Measurements from ENCODE around the gene IFT20. TPM values are rescaled to one million over a fixed set of nuclear protein-coding genes. Genes with fewer than 3 reads are reported as not detected.

The IFT20 gene
- total and polyA plus RNA-seq, 2 donors from 2014 or later: 37.5 to 52.6 TPM

DNA sequence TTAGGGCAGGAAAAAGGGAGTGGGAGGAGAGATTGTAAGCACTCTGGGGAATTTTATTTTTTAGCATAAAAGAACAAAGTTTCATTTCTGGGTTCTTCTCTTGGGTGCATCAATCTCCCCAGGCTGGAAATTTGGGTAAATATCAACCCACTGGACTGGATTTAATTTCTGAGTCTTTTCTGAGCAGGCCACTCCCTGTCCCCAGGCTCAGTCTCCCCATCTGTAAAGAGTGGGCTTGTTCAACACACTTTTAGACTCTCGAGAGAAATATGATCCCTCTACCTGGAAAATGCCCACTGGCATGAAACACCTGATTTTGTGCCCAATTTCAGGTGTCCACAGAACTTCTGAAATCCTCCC lies 35.5 kb upstream of the IFT20 start:
- FAIRE-seq: no peak
- no peaks in the 10 kb centered on the region for H3K9me3 ChIP-seq (ENCODE audit: control insufficient read depth in 2 of 3, insufficient read depth in 1 of 3, low read length in 3 of 3)
- DNase-seq: no peak
- peaks cover 0 to 17% (median 3%) of the 10 kb centered on the region in 3 donors for H3K4me1 ChIP-seq (ENCODE audit: control insufficient read depth in 2 of 3, insufficient read depth in 2 of 3, low read depth in 1 of 3, low read length in 3 of 3)
- intact Hi-C loops (cut with DNase I): no loop called here
- H3K27me3 ChIP-seq (ENCODE audit: control insufficient read depth, insufficient read depth, low read length): no peaks in the 10 kb centered on the region
- peak overlapping the region in 1 of 2 donors; percentile 28 for H3K27ac ChIP-seq (ENCODE audit: low read depth in 2 of 2, low read length in 2 of 2)
- H3K9ac ChIP-seq (ENCODE audit: low read length in 3 of 3): no peak overlapping the region
- no peak overlapping the region for H3K4me3 ChIP-seq (ENCODE audit: low read length in 3 of 3)
- TF ChIP-seq, protein P1, sequence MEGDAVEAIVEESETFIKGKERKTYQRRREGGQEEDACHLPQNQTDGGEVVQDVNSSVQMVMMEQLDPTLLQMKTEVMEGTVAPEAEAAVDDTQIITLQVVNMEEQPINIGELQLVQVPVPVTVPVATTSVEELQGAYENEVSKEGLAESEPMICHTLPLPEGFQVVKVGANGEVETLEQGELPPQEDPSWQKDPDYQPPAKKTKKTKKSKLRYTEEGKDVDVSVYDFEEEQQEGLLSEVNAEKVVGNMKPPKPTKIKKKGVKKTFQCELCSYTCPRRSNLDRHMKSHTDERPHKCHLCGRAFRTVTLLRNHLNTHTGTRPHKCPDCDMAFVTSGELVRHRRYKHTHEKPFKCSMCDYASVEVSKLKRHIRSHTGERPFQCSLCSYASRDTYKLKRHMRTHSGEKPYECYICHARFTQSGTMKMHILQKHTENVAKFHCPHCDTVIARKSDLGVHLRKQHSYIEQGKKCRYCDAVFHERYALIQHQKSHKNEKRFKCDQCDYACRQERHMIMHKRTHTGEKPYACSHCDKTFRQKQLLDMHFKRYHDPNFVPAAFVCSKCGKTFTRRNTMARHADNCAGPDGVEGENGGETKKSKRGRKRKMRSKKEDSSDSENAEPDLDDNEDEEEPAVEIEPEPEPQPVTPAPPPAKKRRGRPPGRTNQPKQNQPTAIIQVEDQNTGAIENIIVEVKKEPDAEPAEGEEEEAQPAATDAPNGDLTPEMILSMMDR (IDR thresholded peaks at IDR 0.05; ENCODE audit: borderline replicate concordance, extremely low read depth, insufficient read depth): no peak
- no peaks in the 10 kb centered on the region for H3K36me3 ChIP-seq (ENCODE audit: control insufficient read depth in 2 of 3, insufficient read depth in 3 of 3, low read length in 3 of 3)

DNA sequence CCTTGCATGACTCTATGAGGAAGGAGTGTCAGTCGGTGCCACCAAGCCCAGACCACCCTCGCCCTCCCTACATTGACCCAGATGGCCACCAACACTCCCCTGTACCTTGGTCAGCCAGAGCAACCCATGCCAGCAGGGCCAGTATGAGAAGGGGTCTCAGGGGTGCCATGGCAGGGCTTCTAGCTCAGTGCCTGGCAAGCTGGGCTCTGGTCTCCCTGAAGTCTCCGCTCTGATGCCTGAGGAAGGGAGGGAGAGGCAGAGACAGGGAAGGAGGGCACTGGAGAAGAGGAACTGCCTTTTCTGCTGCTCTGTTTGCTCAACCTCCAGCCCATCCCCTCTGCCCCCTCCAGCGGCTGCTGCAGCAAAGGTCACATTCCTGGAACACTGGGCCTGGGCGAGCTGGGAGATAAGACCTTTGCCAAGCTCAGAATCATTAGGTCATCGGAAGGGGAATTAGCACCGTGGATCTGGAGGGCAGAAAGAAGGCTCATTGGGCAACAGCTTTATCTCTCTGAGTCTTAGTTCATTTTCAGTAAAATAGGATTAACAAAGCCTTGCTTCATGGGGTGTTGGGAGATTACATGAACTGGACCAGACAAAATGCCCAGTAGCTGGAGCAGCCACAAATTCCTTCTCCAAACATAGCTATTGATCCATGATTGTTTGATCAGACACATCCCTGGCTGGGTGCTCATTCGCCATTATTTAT lies 34.9 kb upstream of the IFT20 start, which contains the start of gene VTN:
Gene VTN, minus strand, starts transcription at position 273 of the 709 bp plus-strand sequence. Its CDS starts 104 bp downstream, at position 169.
- DNase-seq (peak in 4 of 5 donors; percentile 18 to 92 (median 50)), FAIRE-seq (no peak)
- TF ChIP-seq, protein P1 (IDR thresholded peaks at IDR 0.05; ENCODE audit: borderline replicate concordance, extremely low read depth, insufficient read depth): no peak
- H3K4me3 ChIP-seq (ENCODE audit: low read length in 3 of 3): no peak within 1 kb of the TSS
- no peaks in the 10 kb centered on the region for H3K9me3 ChIP-seq (ENCODE audit: control insufficient read depth in 2 of 3, insufficient read depth in 1 of 3, low read length in 3 of 3)
- no peaks in the 10 kb centered on the region for H3K27me3 ChIP-seq (ENCODE audit: control insufficient read depth, insufficient read depth, low read length)
- H3K4me1 ChIP-seq (ENCODE audit: control insufficient read depth in 2 of 3, insufficient read depth in 2 of 3, low read depth in 1 of 3, low read length in 3 of 3): peaks cover 0 to 17% (median 3%) of the 10 kb centered on the region in 3 donors
- intact Hi-C loops (cut with DNase I): no loop called here
- no peaks in the 10 kb centered on the region for H3K36me3 ChIP-seq (ENCODE audit: control insufficient read depth in 2 of 3, insufficient read depth in 3 of 3, low read length in 3 of 3)
- H3K27ac ChIP-seq (ENCODE audit: low read depth in 2 of 2, low read length in 2 of 2): peak within 1 kb of the TSS in 1 of 2 donors; percentile 28
- H3K9ac ChIP-seq (ENCODE audit: low read length in 3 of 3): no peak within 1 kb of the TSS

DNA sequence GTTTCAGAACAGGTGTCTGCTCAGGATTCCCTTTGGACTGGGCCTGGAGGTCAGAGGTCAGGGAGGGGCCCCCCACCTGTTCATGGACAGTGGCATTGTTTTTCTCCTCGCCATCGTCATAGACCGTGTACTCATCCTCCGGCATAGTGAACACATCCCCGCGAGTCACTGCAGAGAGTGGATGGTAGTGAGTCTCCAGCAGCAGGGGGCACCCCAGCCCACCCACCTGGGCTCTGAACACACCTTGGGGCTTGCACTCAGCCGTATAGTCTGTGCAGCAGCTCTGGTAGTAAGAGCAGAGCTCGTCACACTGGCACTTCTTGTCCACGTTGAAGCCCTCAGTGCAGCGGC lies 34.4 kb upstream of the IFT20 start:
- H3K9ac ChIP-seq (ENCODE audit: low read length in 3 of 3): no peak overlapping the region
- intact Hi-C loops (cut with DNase I): no loop called here
- TF ChIP-seq, protein P1 (IDR thresholded peaks at IDR 0.05; ENCODE audit: borderline replicate concordance, extremely low read depth, insufficient read depth): no peak
- no peak overlapping the region for H3K4me3 ChIP-seq (ENCODE audit: low read length in 3 of 3)
- no peaks in the 10 kb centered on the region for H3K27me3 ChIP-seq (ENCODE audit: control insufficient read depth, insufficient read depth, low read length)
- H3K36me3 ChIP-seq (ENCODE audit: control insufficient read depth in 2 of 3, insufficient read depth in 3 of 3, low read length in 3 of 3): no peaks in the 10 kb centered on the region
- FAIRE-seq (no peak), DNase-seq (peak in 1 of 5 donors; percentile 65)
- no peaks in the 10 kb centered on the region for H3K9me3 ChIP-seq (ENCODE audit: control insufficient read depth in 2 of 3, insufficient read depth in 1 of 3, low read length in 3 of 3)
- H3K4me1 ChIP-seq (ENCODE audit: control insufficient read depth in 2 of 3, insufficient read depth in 2 of 3, low read depth in 1 of 3, low read length in 3 of 3): peaks cover 0 to 17% (median 3%) of the 10 kb centered on the region in 3 donors
- no peak overlapping the region for H3K27ac ChIP-seq (ENCODE audit: low read depth in 2 of 2, low read length in 2 of 2)

Data from kidney (tissue), 14 donors.